Fibroblast of the aortic adventitia (primary cell): Measurements from ENCODE around the gene XAF1. TPM values are rescaled to one million over a fixed set of nuclear protein-coding genes. Genes with fewer than 3 reads are reported as not detected.

ENCODE experiments used
- DNase-seq: peaks from one replicate; pipeline ENCODE4 v3.0.0-alpha.2; 2010; ENCODE audit warnings: low read depth
- H3K4me3 ChIP-seq: 2 replicates; pipeline ENCODE4 v1.5.1; 2011; ENCODE audit warnings: low read depth, mild to moderate bottlenecking, control low read depth, low read length, moderate library complexity
- CTCF ChIP-seq: IDR thresholded peaks from 2 replicates; pipeline ENCODE4 v1.5.1; 2011; ENCODE audit warnings: mild to moderate bottlenecking, low read length, control low read depth, inconsistent platforms; ENCODE audit not compliant: insufficient read depth
- total RNA-seq: library from RNA; depleted of rRNA; stranded (reverse); fragments of >200 nt; gene quantifications from 2 replicates; pipeline ENCODE4 v1.2.3, GENCODE V29; 2012; ENCODE audit warnings: low replicate concordance

The XAF1 gene
- total RNA-seq, 1 donor, result 27.5 TPM

GRCh38 chr17:6752068-6752909, 3.6 kb upstream of the XAF1 start:
- no peak overlapping the region for H3K4me3 ChIP-seq
- peak; percentile 100 for DNase-seq

DNA sequence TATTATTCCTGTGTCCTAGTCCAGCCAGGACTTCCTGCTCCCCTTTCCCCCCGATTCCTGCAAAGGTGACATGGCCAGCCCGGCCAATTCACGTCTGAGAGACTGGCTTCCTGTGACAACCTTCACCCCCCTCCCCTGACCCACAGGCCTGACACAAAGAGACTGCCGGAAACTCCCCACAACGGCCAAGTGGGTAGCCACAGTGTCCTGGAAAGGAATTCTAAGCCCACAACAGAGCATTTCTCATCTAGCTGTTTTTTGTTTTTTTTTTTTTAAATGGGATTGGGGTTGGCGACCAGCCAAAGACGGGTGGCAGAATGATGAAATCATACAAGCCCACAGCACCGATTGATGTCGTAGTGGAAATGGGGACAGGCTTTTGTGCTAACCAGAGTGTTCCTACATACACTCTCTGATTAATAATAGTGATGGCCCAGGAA, 2.8 kb upstream of the XAF1 start:
- no peak for TF ChIP-seq CTCF
- DNase-seq, result peak; percentile 78
- H3K4me3 ChIP-seq, result no peak overlapping the region

More at GRCh38 chr17:6752068-6752909, 3.6 kb upstream of the XAF1 start:
- no peak for TF ChIP-seq CTCF

DNA sequence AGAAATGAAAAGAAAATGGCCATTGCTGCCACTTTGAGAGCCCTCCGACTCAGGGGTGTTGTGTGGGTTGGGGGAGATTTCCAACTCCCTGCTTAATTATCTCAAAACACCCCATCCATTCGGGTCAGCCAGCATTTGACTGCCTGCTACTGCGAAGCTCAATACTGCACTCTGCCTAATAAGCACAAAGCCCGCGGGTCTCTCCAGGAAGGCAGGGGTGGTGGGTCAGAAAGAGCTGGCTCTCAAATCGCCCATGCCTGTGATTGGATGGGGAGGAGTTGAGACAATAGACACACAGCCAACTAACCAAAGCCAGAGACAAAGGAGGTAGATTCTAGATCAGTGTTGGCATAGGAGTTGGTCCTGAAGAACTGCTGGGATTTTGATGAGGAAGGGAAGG, 2.3 kb upstream of the XAF1 start:
- DNase-seq, result no peak
- H3K4me3 ChIP-seq, result no peak overlapping the region
- TF ChIP-seq CTCF, result no peak

DNA sequence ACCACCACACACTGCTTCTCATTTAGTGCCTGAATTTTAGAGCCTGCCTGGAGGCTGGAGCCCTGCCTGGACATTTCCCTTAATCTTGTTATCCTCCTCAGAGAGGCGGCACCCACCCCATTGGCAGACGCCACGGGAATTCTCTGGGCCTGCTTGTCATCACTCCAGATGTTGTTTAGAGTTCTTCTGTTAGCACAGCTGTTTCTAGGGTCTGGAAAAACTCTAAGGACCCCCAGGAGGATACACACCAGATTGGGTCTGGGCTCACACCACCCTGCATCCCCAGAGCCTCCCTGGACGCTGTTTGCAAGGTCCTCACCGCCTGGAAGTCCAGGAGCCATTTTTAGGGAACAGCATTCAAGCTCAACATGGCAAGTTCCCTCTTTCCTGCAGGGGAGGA, 565 bp upstream of the XAF1 start:
- DNase-seq, result peak; percentile 87
- H3K4me3 ChIP-seq, result peak overlapping the region; percentile 83
- no peak for TF ChIP-seq CTCF

DNA sequence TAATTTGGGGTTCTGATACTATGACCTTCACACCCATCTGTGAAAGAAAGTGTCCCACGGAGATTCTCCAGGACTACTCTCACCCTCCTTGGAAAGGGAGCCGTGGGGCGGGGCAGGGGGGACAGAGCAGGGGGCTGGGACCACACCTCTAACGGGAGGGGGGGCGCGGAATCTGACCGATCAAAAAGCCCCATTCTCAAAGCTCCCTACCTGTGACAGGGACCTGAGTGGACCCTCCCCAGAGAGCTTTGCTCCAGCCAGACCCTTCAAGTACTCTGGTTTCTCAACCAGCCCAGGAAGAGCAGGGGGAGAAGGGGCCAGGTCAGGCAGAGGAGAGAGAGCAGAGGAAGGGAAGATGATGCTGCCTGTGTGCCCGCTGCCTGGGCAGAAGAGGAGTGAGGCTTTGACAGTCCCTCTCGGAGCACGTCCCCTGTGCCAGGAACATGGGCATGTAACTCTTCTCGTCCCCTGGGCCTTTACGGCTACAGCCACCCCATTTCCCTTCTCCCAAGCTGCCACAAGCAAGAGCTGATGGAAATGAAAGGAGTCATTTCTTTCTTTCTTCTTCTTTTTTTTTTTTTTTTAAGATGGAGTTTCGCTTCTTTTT, 682 bp downstream of the XAF1 start:
- DNase-seq, result no peak
- H3K4me3 ChIP-seq, result peak overlapping the region; percentile 83
- no peak for TF ChIP-seq CTCF

DNA sequence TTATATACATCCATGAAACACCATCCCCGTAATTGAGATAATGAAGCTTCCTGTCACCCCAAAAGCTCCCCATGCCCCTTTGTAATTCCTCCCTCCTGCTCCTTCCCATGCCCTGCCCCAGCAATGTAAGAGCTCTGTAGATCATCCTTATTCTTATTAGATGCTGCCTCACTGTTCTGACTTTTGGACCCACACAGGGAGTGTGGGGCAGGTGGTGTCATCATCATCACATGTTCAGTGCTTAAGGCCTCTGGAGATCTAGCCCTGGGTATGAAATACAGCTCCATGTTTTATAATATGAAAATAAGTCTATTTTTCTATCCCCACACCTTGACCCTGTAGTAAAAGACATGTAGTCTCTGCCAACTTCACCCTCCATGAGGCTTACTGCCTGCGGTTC, 1.9 kb downstream of the XAF1 start:
- H3K4me3 ChIP-seq, result no peak overlapping the region
- TF ChIP-seq CTCF, result no peak
- no peak for DNase-seq

- DNase-seq, result no peak
- no peak for TF ChIP-seq CTCF
- H3K4me3 ChIP-seq, result no peak overlapping the region
These were observed 5.9 kb downstream of the XAF1 start for GRCh38 chr17:6761779-6762178.
